Bronchial epithelial cell (primary cell): Measurements from ENCODE around the gene DYSF. TPM values are rescaled to one million over a fixed set of nuclear protein-coding genes. Genes with fewer than 3 reads are reported as not detected.
A peak's percentile ranks its signal among the peaks of the same experiment; 100 is the strongest.

Experiments used
- DNase-seq: peaks from one replicate; pipeline ENCODE4 v3.0.0-alpha.2; 2010; ENCODE audit warnings: low read depth
- FAIRE-seq: peaks from 2 replicates; lab custom pipeline; 2011; peaks lifted over from hg19 to GRCh38; lab: Jason Lieb, UNC
- H3K27me3 ChIP-seq: 2 replicates; pipeline ENCODE4 v1.5.1; 2011; ENCODE audit warnings: low read length; ENCODE audit not compliant: control insufficient read depth, insufficient read depth
- H3K36me3 ChIP-seq: 2 replicates; pipeline ENCODE4 v1.5.1; 2011; ENCODE audit warnings: low read length; ENCODE audit not compliant: control insufficient read depth, insufficient read depth
- H3K4me3 ChIP-seq: 2 replicates; pipeline ENCODE4 v1.5.1; 2011; ENCODE audit warnings: mild to moderate bottlenecking, low read depth, low read length, control low read depth
- total RNA-seq: library from RNA; depleted of rRNA; stranded (reverse); fragments of >200 nt; gene quantifications from 2 replicates; pipeline ENCODE4 v1.2.1, GENCODE V29; 2014
- TF ChIP-seq, protein P1 (sequence below): IDR thresholded peaks from 2 replicates; pipeline ENCODE4 v1.5.1; 2011; ENCODE audit warnings: mild to moderate bottlenecking, moderate library complexity, low read length, control low read depth, inconsistent platforms; ENCODE audit not compliant: insufficient read depth, severe bottlenecking

The DYSF gene
- total RNA-seq, 1 donor from 2014 or later: under 0.01 TPM

- Histone ChIP-seq H3K27me3 (peaks cover 11% of the 10 kb centered on the region), H3K36me3 (no peaks in the 10 kb centered on the region), H3K4me3 (no peak overlapping the region)
- no peak for DNase-seq
- FAIRE-seq: no peak
- TF ChIP-seq, protein P1, sequence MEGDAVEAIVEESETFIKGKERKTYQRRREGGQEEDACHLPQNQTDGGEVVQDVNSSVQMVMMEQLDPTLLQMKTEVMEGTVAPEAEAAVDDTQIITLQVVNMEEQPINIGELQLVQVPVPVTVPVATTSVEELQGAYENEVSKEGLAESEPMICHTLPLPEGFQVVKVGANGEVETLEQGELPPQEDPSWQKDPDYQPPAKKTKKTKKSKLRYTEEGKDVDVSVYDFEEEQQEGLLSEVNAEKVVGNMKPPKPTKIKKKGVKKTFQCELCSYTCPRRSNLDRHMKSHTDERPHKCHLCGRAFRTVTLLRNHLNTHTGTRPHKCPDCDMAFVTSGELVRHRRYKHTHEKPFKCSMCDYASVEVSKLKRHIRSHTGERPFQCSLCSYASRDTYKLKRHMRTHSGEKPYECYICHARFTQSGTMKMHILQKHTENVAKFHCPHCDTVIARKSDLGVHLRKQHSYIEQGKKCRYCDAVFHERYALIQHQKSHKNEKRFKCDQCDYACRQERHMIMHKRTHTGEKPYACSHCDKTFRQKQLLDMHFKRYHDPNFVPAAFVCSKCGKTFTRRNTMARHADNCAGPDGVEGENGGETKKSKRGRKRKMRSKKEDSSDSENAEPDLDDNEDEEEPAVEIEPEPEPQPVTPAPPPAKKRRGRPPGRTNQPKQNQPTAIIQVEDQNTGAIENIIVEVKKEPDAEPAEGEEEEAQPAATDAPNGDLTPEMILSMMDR: no peak
These were observed 8.8 kb downstream of the DYSF start for GRCh38 chr2:71462056-71462605.

DNA sequence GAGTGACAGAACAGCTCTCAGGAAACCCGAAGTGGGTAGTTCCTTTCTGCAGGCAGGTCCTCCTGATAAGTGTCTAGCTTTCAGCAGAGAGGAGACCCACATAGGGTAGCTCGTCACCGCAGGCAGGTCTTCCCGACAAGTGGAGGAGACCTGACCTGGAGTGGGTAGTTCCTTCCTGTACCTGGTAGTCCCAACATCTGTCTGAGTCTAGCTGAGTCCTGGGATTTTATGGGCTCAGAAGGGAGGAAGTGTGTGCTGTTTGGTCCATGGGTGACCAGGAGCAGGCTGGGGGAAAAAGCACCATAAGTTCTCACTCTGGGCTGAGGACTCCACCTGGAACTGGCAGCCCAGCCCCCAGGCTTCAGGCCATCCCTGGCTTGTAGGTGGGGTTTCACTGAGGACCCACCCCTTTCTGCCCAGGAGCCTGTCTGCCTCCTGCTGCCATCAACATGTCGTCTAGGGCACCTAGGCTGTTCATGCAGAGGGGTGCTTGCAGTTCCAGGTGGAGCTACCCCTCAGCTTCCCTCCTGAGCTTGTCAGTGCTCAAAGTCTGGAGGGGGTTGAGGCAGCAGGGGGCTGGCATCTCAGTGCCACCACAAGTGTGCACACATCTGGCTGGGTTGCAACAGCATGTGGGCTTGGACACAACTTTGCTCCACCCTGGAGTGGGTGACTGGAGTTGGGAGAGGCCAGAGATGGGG lies 9.4 kb downstream of the DYSF start:
- H3K27me3 ChIP-seq: peaks cover 13% of the 10 kb centered on the region
- no peak overlapping the region for H3K4me3 ChIP-seq
- H3K36me3 ChIP-seq: no peaks in the 10 kb centered on the region
- TF ChIP-seq, protein P1: no peak
- no peak for DNase-seq
- FAIRE-seq: no peak

DNA sequence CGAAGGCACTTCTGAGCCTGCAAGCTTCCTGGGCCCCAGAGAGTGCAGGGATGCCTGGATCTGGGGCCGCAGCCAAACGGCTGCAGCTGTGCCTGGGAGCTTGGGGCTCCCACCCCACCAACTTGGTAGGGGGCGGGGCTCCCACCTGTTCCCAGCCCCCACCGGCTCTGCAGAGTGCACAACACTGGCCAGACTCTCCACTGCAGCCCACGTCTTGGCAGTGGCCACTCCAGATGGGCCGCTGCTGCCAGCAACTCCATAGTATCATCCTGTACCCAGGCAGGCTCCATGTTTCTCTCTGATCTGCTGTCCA lies 9.9 kb downstream of the DYSF start:
- peaks cover 16% of the 10 kb centered on the region for H3K27me3 ChIP-seq
- TF ChIP-seq, protein P1: no peak
- DNase-seq: no peak

DNA sequence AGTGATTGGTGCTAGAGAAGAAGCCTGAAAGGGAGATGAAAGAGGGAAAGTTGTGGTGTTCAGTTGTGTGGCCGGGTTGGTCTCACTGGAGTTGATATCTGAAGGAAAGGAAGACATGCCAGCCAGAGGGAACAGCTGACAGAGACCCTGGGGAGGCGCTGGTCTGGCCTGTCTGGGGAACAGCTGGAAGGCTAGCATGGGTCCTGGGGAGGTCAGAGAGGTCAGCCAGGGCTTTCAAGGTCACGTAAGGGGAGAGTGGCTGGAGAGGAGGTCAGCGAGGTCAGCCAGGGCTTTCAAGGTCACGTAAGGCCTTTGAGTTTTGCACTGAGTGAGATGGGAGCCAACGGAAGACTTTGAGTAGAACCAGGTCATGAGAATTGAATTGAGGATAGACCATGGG lies 11.0 kb downstream of the DYSF start:
- Histone ChIP-seq H3K36me3 (no peaks in the 10 kb centered on the region), H3K4me3 (no peak overlapping the region), H3K27me3 (peaks cover 16% of the 10 kb centered on the region)
- DNase-seq (no peak), FAIRE-seq (no peak)
- TF ChIP-seq, protein P1: no peak

More for the DNA sequence above, 9.9 kb downstream of the DYSF start:
- H3K36me3 ChIP-seq: no peaks in the 10 kb centered on the region
- no peak for FAIRE-seq
- no peak overlapping the region for H3K4me3 ChIP-seq

GRCh38 chr2:71465356-71465755 lies 12.0 kb downstream of the DYSF start:
- no peak for DNase-seq
- no peak for FAIRE-seq
- TF ChIP-seq, protein P1: no peak
- H3K27me3 ChIP-seq: peaks cover 16% of the 10 kb centered on the region
- no peak overlapping the region for H3K4me3 ChIP-seq
- H3K36me3 ChIP-seq: no peaks in the 10 kb centered on the region

GRCh38 chr2:71465961-71466300 lies 12.6 kb downstream of the DYSF start:
- FAIRE-seq: no peak
- peak overlapping the region; percentile 47 for H3K4me3 ChIP-seq
- no peaks in the 10 kb centered on the region for H3K36me3 ChIP-seq
- TF ChIP-seq, protein P1: no peak
- H3K27me3 ChIP-seq: peaks cover 16% of the 10 kb centered on the region
- DNase-seq: no peak
